NCI-H1436 treated with DMSO at 0.1 percent for 48 hours (cell line): ENCODE results near the gene CA11.
"Not testable (repeated sequence)": the region's sequence is repeated elsewhere in the genome, so short reads cannot be mapped to it uniquely, and the experiment has no call there.

ENCODE experiments used
- DNase-seq: peaks from one replicate; lab custom pipeline; 2025; lab: John Stamatoyannopoulos, UW

Gene CA11

DNA sequence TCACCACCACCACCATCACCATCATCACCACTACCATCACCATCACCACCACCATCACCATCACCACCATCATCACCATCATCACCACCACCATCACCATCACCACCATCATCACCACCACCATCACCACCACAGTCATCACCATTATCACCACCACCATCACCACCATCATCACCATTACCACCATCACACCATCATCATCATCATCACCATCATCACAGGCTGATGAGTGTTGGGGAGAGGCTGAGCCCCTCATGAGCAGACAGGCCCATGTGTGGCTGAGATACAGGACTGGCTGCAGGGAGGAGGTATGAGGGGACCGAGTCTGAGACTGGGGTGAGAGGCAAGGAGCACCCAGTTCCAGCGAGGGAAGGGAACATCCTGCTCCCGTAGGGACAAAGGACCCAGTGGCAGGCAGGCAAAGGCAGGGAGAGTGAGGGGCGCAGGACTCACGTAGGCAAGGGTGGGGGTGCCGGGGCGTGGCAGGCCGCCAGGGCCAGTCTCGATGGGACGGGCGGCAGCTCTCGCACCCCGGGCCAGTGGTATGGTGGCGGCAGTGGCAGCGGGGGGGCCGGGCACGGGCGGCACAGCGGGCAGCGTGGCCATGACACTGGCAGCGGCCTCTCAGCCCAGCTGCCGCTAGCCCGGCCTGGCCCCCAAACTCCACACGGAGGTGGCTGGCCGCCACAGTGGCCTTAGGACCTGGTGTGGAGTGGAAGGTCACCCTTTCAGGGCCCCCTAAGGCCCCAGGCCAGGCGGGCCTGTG lies 24.1 kb upstream of the CA11 start:
- DNase-seq: no peak

- DNase-seq: no peak
These were observed 22.8 kb upstream of the CA11 start for GRCh38 chr19:48668761-48669160.

DNA sequence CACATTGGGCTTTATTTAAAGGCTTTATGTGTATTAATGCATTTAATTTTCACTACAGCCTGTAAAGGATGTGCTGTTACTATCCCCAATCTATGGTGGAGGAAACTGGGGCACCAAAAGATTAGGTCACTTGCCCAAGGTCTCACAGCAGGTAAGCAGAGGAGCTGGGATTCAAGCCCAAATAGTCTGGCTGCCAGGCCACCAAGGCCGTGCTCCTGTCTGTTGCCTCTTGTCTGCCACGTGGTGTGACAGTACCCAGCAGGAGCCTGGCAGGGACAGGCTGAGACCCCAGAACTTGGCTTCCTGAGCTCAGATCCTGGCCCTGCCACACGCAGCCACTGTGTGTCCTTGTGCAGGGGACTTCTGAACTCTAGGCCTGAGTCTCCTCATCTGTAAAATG lies 22.3 kb upstream of the CA11 start:
- no peak for DNase-seq

DNA sequence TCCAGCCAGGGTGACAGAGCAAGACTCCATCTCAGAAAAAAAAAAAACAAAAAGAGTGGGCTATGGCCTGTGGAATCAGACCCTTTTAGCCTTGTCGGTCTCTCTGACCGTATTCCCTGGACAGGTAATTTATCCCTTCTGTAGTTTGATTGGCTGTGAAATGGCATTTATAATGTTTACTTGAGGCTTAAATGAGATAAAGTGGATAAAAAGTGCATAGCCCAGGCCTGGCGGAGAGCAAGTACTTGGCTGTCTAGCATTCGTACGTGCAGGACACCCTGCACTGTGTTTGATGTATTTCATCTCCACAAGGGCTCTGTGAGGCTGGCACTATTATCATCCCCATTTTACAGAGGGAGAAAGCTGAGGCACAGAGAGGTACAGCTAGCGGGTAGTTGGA lies 19.8 kb upstream of the CA11 start:
- no peak for DNase-seq

GRCh38 chr19:48664476-48664875 lies 18.5 kb upstream of the CA11 start:
- no peak for DNase-seq

DNA sequence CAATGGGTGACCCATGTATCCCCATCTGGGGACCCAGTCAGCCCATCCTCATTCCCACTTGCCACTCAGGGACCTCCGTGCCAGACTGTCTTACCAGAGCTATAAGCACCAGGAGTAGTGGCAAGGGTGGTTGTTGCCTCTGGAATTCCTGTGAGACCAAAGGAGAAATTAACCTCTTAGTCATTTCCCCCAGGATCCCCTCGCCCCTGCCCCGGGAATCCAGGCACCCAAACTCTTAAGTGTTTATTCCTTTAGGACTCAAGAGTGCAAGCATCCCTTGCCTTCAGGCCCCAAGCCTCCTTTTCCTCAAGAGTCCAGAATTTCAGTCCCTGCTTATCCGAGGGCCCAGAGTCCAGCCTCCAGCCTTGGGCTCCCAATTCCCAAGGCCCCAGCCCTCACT lies 17.7 kb upstream of the CA11 start:
- DNase-seq: no peak

- no peak for DNase-seq
These were observed 15.7 kb upstream of the CA11 start for GRCh38 chr19:48661711-48662090.

- DNase-seq: no peak
These were observed 15.1 kb upstream of the CA11 start for GRCh38 chr19:48660852-48661710.

DNA sequence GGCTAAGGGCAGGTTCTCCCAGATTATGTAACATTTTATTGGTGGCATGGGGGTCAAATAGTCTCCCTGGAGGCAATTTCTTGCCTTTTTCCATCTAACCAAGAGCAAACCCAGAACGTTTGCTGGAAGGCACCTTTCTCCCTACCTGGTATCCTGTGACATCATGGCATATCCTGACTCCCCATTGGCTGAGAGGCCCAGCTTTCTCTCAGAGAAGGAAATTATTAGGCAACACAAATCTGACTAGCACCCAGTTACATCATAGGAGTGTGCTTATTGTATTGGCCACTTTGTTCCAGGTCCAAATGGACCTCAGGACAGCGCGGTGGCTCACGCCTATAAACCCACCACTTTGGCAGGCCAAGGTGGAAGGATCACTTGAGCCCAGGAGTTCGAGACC lies 13.8 kb upstream of the CA11 start:
- DNase-seq: no peak

DNA sequence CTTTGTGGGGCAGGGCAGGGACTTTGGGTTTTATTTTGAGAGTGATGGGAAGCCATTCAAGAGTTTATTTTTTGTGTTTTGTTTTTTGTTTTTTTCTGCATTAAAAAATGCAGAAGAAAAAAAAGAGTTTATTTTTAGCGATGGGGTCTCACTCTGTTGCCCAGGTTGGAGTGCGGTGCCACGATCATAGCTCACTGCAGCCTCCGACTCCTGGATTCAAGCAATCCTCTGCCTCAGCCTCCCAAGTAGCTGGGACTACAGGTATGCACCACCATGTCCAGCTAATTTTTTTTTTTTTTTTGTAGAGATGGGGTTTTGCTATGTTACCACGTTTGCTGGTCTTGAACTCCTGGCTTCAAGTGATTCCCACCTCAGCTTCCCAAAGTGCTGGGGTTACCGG lies 12.5 kb upstream of the CA11 start:
- no peak for DNase-seq

GRCh38 chr19:48657828-48658227 lies 11.8 kb upstream of the CA11 start:
- not testable (repeated sequence) for DNase-seq

DNA sequence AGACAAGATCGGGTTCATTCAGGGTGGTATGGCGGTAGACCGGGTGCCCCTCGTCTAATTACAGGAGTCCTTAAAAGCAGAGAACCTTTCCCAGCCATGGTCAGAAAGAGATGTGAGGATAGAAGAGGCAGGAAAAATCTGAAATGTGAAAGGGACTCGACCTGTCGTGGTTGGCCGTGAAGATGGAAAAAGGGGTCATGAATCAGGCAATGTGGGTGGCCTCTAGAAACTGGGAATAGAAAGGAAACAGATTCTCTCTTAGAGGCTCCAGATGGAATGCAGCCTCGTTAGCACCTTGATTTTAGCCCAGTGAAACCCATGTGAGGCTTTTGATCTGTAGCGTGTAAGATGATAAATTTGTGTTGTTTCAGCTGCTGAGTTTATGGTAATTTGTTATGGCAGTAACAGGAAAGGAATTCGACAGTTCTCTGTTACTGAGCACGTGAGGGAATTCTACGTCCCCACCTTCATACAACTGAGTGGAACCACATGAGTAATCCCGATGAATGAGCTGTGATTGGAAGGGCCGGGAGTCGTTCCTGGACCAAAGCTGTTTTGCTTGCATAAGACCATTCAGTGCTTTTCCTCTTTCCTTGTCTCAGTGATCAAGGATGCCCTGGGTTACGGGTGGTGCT lies 11.0 kb upstream of the CA11 start:
- DNase-seq: no peak

DNA sequence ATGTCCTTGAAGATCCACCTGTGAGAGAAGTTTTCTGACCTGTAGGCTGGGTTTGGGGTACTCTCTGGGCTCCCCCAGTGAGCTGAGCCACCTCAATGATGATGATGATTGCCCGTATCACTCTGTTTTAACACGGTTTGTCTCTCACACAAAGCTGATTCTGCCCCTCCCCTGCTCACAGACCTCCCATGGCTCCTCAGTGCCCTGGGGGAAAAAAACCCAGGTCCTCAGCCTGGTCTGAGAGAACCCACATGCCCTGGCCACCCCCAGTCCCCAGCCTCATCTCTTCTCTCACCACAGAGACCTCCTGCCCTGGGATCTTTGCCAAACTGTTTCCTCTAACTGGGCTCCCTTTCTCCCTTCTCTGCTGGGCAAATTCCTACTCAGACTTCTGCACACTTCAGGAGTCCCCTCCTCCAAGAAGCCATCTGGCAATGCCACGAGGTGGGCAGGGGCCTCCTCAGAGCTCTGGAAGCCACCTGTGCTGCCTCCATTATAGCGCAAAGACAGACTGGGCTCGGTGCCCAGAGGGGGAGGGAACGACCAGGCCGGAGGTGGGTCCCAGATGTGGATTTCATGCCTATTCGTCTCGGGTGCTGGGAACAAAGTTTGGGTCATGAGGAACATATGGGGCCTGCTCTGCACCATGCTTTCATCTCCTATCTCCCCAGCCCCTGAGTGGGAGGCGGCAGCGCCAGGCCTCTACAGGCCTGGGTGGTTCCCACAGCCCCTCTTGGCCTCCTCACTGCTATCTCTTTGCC lies 8.5 kb upstream of the CA11 start:
- DNase-seq: no peak

GRCh38 chr19:48651683-48652048 lies 5.7 kb upstream of the CA11 start:
- no peak for DNase-seq

- no peak for DNase-seq
These were observed 5.1 kb upstream of the CA11 start for GRCh38 chr19:48650974-48651682.

GRCh38 chr19:48648134-48648533 lies 2.1 kb upstream of the CA11 start:
- no peak for DNase-seq

GRCh38 chr19:48646722-48647216 lies 782 bp upstream of the CA11 start:
- no peak for DNase-seq

DNA sequence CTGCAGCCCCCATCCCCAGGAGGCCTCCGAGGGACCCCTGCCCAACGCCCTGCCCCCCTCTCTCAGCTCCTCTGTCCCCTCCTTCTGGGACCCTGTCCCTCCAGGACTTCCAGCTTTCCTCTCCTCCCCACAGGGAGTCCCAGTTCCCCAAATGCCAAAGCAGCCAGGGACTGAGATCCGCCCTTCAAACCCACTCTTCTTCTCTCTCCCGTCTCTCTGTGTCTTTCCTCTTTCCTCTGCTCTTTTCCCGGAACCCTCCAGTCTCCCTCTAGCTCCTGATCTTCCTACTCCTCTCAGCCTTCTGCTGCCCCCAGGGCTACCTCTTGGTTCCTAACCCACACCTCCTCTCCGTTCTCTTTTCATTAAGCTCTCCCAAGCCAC lies 377 bp downstream of the CA11 start:
- DNase-seq: no peak

- no peak for DNase-seq
These were observed 958 bp downstream of the CA11 start for GRCh38 chr19:48644839-48645619.

GRCh38 chr19:48644355-48644754 lies 1.6 kb downstream of the CA11 start:
- DNase-seq: no peak

DNA sequence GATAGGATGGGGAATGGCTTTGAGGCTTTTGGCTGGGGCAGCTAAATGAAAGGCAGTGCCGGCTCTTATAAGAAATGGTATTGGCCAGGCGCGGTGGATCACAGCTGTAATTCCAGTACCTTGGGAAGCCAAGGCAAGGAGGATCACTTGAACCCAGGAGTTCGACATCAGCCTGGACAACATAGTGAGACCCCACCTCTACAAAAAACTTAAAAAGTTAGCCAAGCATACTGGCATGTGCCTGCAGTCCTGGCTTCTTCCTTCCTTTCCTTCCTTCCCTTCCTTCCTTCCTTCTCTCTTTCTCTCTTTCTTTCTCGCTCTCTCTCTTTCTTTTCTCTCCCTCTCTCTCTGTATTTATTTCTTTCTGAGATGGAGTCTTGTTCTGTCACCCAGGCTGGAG lies 3.1 kb downstream of the CA11 start:
- no peak for DNase-seq
